ENCODE data around the gene SPEM1.

Gene SPEM1

GRCh38 chr17:7398612-7399011 is 21.5 kb upstream of the SPEM1 start:
- DNase-seq (ENCODE audit: low spot score) = no peak

DNA sequence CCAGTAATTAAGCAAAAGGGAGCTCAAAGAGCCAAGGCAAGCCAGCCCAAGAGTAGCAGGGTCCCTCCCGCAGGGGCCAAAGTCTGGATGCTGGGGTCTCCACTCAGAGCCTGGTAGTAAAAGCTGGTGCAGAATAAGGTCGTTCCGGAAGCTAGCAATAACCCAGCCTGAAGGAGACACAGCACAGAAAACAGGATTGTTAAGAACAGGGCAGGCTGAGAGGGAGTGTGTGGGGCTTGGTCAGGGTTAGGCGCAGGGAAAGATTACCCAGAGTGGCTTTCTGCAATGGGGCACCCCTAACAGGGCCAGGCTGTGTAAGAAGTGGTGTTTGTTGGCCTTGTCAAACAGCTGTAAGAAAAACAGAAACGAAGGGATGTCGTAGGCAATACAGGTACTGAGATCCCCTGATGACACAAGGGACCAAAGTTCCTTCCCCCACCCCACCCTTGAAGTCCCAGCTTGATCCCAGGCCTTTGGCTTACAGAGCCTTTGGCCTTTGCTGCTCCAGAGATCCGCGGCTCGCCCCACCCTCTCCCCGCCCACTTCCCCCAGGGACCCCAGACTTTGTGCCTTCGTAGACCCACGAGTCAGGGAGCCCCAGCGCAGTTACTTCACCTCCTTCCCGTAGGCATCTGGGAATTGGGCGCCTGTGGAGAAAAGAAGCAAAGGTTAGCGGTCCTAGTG is 16.9 kb upstream of the SPEM1 start:
- no peak for DNase-seq (ENCODE audit: low spot score)

DNA sequence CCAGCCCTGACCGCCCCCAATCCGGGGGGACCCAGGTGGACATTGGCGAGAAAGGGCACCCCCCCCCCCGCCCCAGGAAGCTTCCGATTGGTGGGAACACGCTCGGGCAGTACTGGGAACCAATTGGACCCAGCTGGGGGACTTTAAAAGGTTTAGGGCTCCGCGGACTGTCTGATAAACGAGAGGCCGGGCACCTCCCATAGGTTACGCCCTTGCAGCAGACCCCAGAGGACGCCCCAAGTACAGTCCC is 16.5 kb upstream of the SPEM1 start:
- peak; percentile 75 for DNase-seq (ENCODE audit: low spot score)

- peak; percentile 96 for DNase-seq (ENCODE audit: low spot score)
Observed at GRCh38 chr17:7403977-7404736, 16.0 kb upstream of the SPEM1 start, which contains the start of gene TMEM256. Gene TMEM256 (minus strand): TSS chr17:7404097. CDS start chr17:7404084, 13 bp downstream.

DNA sequence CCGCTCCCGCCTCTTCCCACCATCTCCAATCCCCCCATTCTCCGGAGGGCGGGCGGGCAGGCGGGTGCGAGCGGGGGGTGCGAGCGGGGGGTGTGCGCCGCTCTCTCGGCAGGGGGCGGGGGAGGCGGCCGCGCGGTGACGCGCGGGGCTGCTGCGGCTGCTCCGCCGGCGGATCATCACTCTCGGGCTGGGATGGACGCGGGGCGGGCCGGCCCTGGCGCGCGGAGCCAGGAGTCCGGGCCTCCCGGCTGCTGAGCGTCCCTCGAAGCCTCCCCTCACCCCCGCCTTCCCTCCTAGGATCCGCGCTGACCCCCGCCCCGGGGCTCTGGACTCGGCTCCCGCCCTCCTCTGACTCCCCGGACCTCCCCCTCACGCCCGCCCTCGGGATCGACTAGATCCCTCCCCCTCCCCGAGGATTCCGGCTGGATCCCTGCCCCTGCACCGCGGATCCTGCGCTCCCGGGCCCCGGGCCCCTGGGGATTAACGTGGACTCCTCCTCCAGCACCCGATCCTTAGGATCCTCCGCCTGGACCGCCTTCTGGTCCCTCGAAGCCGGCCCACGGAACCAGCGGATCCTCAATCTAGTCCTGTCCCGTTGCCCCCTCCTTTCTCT is 15.3 kb upstream of the SPEM1 start:
- DNase-seq (ENCODE audit: low spot score) = peak; percentile 66

DNA sequence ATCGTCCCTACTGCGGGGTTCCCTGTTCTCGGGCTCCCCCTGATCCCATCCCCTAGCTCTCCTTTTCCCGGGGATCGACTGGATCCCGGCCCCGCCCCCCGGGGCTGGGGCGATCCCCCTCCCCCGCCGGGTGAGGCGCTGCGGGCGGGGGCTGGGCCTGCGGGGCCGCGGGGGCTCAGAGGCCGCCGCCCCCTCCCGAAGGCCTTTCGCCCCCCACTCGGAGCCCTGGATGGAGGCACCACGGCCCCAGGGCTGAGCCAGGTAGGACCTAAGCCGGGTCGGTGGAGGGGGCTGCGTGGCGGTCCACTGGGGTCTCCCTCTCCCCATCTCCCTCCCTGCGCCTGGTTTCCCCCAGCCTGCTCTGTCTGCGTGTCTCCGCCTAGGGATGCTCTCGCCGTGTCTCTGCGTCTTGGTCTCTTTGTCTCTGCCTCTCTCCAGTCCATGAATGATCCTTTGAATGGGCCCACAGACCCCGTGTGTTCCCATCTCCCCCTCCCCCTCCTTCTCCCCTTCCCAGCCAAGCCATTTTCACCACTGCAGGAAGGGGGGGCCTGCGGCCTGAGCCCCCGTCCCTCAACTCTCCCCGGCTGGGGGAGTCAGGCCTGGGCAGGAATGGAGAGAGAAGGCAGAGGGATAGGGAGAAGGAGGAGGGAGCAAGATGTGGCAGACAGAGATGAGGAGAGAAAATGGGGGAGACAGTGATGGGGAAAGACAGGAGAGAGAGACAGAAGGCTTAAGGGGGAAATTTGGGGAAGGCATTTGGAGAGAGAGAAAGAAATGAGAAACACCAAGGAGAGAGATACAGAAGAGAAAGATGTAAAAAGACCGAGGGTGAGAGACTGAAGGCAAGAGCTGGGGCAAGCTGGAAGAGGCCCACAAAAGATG is 14.5 kb upstream of the SPEM1 start:
- DNase-seq (ENCODE audit: low spot score) = no peak

DNA sequence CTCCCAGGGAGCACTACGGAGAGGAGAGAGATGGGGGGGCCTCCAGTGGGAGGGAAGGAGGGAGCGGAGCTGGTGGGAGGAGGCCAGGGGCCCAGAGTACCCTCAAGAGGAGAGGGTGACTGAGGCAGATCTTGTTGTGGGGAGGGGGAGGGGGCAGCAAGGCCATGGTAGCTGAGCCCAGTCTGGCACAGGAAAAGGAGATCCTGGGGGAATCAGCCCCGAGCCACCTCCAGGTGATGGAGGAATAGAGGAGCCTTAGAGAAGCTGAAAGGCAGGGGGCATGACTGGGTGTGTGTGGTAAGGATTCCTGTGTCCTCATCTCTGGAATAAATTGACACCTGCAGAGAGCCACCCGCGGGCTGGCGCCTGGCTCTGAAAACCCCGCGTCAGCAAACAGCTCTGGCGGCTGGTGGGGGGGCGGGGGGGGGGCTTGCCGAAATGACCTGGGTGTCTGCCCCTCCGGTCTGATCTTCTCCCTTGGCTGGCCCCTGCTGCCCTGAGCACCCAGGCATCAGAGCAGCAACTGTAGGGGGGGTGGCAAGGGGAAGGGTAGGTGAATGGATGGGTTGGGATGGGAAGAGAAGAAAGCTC is 13.8 kb upstream of the SPEM1 start:
- DNase-seq (ENCODE audit: low spot score) = no peak

DNA sequence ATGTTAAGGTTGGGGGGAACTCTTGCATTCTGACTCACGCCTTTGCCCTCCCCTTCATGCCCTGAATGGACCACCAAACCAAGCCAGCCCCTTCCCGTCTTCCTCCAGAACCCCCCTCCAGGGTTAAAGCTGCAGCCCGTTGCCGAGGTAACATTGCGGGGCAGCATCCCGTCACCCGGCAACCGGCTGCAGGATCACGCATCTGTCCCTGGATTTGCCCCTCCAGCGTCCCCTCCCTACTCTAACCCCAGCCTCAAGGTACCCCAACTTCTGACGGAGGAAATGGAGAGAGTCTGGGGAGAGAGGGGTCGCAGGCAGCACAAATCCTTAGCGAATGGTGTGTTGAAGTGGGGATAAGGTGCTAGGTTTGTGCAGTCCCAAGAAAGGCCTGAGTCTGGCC is 13.0 kb upstream of the SPEM1 start:
- DNase-seq (ENCODE audit: low spot score) = no peak

DNA sequence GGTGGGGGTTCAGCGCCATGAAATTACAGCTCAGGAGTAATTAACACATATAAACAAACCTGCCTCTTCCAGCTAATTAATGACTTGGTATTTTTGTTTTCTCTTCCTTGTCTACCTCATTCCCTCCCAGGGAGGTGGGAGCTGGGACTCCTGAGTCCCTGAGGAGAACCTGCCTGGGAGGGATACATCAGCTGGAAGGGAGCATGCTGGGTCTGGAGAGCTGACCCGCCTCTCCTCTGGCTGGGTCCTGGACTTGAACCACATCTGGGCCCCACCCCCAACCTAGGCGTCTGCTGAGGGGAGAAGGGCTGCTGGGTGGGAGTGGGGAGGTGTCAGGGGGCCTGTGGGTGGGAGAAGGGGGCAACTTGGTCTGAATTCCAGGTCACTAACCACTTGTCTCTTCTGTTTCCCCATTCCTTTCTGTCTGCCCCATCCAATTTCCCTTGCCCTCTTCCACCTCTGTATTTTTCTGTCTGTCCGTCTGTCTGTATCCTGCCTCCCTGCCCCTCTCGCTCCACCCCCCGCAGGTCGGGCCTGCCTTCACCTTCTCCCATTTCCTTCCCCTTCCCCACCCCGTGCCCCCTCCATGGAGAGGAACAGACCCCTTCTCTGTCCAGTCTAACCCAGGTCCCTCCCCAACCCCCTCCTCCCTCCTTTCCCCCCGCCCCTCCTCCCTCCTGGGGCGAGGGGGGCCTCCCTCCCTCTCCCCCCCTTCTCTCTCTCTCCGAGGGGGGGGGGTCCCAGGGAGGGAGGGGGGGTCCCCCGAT is 12.5 kb upstream of the SPEM1 start, which contains the start of gene NLGN2:
NLGN2 (plus strand) TSS at position 361 of the 767 bp plus-strand sequence. CDS start 411 bp downstream, outside the sequence.
- no peak for DNase-seq (ENCODE audit: low spot score)

DNA sequence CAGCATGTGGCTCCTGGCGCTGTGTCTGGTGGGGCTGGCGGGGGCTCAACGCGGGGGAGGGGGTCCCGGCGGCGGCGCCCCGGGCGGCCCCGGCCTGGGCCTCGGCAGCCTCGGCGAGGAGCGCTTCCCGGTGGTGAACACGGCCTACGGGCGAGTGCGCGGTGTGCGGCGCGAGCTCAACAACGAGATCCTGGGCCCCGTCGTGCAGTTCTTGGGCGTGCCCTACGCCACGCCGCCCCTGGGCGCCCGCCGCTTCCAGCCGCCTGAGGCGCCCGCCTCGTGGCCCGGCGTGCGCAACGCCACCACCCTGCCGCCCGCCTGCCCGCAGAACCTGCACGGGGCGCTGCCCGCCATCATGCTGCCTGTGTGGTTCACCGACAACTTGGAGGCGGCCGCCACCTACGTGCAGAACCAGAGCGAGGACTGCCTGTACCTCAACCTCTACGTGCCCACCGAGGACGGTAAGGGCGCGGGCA is 11.8 kb upstream of the SPEM1 start:
- DNase-seq (ENCODE audit: low spot score) = no peak

DNA sequence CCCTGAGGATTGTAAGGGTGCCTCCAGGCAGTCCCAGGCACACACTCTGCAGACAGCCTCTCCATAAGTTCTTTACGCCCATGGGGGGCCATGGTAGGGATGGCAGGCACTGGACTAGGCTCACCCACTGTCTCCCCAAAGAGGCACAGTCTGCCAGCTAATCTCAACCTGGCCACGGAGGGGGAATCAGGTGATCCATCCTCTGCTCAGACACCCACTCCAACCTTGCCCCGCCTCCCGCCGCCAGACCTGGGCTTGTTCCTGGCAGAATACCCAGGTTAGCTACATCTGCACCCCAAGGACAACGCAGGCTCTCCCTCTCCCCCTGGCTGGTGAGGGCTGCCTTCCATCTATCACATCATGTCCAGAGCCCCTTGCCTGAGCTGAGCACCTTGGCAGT is 11.3 kb upstream of the SPEM1 start:
- DNase-seq (ENCODE audit: low spot score) = no peak

DNA sequence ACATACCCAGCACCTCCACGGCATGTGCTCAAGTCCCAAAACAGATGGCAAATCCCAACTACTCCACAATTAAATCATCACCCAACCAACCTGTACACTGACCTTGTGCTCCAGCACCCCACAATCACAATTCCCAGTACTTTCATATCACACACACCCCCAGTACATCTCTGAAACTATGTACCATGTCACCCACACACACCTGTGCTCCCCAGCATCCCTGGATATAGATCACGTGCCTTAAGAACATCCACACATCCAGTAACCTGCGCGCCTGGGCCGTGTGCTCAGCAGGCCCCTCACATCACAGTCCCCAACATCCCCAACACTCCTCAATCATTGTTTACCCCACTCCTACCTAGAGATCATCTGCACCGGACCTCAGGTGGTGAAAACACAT is 10.4 kb upstream of the SPEM1 start:
- DNase-seq (ENCODE audit: low spot score) = no peak

DNA sequence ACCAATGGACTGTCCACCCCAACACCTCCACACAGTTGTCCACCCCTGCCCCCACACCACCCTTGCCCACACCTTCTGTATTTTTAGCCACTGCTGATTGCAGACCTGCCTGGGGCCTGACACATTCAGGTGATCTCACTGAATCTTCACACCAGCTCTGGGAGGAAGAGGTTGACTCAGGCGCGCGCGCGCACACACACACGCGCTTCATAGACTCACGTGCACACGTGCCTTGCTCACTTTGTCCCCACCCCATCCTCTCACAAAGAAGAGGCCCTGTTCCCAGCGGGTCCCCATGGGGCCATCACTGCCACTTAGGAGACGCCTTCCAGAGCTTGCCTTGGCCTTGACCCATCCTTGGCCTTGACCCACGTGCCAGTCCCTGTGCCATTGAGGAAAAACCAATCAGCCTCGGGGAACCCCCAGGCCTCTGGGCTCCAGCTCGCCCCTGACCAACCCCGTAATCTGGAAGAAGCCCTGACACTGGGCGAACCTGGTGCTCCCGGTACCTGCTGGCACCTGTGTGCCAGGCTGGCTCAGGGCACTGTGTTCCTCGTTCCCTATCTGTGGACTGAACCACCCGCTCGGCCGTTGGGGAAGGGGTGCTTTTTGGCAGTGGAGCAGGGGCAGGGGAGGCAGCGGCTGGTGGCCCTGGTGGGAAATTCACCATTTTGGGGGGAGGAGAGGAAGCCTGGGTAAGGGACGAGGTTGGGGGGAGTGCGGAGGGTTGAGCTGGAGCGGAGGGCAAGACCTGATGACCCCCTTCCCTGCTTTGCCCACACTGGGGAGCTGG is 9.3 kb upstream of the SPEM1 start:
- DNase-seq (ENCODE audit: low spot score) = no peak

DNA sequence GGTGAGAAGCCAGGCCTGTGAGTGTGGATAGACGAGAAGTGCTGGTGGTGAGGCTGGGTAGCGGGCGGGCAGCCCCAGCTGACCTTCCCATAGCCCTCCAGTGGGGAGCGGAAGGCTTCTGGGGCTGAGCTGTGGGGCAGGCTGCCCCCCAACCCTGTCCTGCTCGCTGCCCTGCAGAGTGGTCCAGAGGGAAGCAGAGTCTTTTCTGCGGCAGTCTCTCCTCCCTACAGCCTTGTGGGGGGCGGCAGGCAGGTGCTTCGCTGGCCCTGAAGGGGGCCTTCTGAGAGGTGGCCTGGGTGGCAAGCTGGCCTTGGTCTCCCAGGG is 8.7 kb upstream of the SPEM1 start:
- no peak for DNase-seq (ENCODE audit: low spot score)

- DNase-seq (ENCODE audit: low spot score) = no peak
Observed at GRCh38 chr17:7413346-7413985, 6.7 kb upstream of the SPEM1 start.

DNA sequence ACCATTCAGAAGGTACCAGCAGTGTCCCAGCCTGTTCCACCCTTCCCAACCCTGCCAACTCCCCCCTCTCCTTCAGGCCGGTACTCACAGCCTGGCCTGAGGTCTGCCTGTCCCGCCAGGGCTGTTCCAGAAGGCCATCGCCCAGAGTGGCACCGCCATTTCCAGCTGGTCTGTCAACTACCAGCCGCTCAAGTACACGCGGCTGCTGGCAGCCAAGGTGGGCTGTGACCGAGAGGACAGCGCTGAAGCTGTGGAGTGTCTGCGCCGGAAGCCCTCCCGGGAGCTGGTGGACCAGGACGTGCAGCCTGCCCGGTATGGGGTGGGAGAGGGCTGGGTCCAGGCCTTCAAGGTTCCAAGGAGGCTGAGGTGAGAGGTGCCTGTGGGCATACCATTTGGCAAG is 5.3 kb upstream of the SPEM1 start:
- no peak for DNase-seq (ENCODE audit: low spot score)

DNA sequence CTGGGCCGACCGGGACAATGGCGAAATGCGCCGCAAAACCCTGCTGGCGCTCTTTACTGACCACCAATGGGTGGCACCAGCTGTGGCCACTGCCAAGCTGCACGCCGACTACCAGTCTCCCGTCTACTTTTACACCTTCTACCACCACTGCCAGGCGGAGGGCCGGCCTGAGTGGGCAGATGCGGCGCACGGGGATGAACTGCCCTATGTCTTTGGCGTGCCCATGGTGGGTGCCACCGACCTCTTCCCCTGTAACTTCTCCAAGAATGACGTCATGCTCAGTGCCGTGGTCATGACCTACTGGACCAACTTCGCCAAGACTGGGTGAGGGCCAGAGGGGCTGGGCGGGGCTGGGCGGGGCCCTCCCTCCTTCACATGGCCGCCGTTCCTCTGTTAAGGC is 4.3 kb upstream of the SPEM1 start:
- no peak for DNase-seq (ENCODE audit: low spot score)

GRCh38 chr17:7416323-7416722 is 3.8 kb upstream of the SPEM1 start:
- no peak for DNase-seq (ENCODE audit: low spot score)

GRCh38 chr17:7417056-7417655 is 3.0 kb upstream of the SPEM1 start:
- no peak for DNase-seq (ENCODE audit: low spot score)
